HG03175 (cell line): ENCODE results near the gene TPRG1L.

Experiments
- ATAC-seq: cut with Tn5 transposase; IDR thresholded peaks from one replicate; pipeline ENCODE4 v1.9.1; 2021; ENCODE audit warnings: mild to moderate bottlenecking, moderate library complexity; ENCODE audit not compliant: unreplicated experiment

Gene TPRG1L

GRCh38 chr1:3676581-3677470 lies 52.0 kb downstream of the TPRG1L start:
- peak; percentile 74 for ATAC-seq

GRCh38 chr1:3677484-3677883 lies 52.7 kb downstream of the TPRG1L start:
- ATAC-seq, result peak; percentile 6

- ATAC-seq, result no peak
Observed at GRCh38 chr1:3678361-3679097, 53.7 kb downstream of the TPRG1L start.

GRCh38 chr1:3679098-3679555 lies 54.3 kb downstream of the TPRG1L start:
- no peak for ATAC-seq
